PC-3 (cell line): ENCODE measurements around the gene ZBTB21.

Source experiments
- CTCF ChIP-seq: fragments of 300-600 bp; sonication (generic); conservative IDR thresholded peaks from 2 replicates; pipeline ENCODE4 v1.5.1; 2017; ENCODE audit warnings: antibody characterized with exemption, low read depth, mild to moderate bottlenecking, low read length
- EZH2 ChIP-seq: fragments of 300-600 bp; sonication (generic); IDR thresholded peaks from one replicate; pipeline ENCODE4 v1.6.1; 2017; ENCODE audit warnings: antibody characterized with exemption, mild to moderate bottlenecking, low read length; ENCODE audit not compliant: unreplicated experiment
- EZH2phosphoT487 ChIP-seq: fragments of 300-600 bp; sonication (generic); IDR thresholded peaks from 2 replicates; pipeline ENCODE4 v1.6.1; 2018; ENCODE audit warnings: mild to moderate bottlenecking, antibody characterized with exemption, low read length, borderline replicate concordance

DNA sequence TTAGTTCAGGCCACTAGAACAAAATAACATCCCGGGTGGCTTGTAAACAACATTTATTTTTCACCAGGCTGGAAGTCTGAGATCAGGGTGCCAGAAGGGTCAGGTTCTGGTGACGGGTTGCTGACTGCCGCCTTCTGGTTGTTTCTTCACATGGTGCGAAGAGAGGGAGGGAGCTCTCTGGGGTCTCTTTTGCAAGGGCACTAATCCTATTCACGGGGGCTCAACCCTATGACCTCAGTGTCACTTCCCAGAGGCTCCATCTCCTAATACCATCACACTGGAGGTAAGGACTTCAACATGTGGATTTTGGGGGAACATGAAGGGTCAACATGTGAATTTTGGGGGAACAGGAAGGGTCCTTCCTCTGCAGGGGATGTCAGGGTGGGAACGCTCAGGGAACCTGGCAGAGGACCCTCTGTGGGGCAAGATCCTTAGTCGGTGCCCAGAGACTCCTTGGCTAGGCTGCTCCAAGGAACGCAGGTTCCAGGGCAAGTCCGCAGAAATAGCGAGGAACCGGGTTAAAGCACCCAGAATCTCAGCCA, 47.7 kb downstream of the ZBTB21 start:
- TF ChIP-seq CTCF = no peak
- TF ChIP-seq EZH2phosphoT487 = no peak
- no peak for TF ChIP-seq EZH2
